ENCODE results near the gene CHN2.

DNA sequence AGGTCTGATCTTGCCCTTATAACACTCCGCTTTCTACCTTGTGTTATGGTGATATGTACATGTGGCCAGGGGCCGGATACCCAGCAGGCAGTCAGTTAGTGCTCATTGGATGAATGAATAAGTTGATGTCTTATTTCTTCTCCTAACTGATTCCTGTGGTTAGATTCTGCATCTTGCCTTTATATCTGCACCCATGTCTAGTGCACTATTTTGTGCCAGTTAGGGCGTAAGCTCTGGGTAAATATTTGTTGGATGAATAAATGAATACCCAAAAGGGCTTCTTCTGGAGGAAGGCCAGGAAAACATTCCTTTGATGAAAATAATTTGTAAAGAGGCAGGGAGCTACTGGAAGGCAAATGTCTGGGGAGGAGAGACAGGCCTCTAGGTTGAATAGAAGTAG is 148.2 kb downstream of the CHN2 start:
- no peak for TF ChIP-seq POLR2AphosphoS5 (IDR thresholded peaks at IDR 0.05; ENCODE audit: low read depth, low read length)
- no peak for TF ChIP-seq SIN3A (IDR thresholded peaks at IDR 0.05; ENCODE audit: borderline replicate concordance, insufficient read depth, low read length)
- TF ChIP-seq FOXP2 (optimal IDR thresholded peaks at IDR 0.05; ENCODE audit: borderline replicate concordance, extremely low read depth, extremely low read length, insufficient read depth) = no peak
- TF ChIP-seq, protein P1, sequence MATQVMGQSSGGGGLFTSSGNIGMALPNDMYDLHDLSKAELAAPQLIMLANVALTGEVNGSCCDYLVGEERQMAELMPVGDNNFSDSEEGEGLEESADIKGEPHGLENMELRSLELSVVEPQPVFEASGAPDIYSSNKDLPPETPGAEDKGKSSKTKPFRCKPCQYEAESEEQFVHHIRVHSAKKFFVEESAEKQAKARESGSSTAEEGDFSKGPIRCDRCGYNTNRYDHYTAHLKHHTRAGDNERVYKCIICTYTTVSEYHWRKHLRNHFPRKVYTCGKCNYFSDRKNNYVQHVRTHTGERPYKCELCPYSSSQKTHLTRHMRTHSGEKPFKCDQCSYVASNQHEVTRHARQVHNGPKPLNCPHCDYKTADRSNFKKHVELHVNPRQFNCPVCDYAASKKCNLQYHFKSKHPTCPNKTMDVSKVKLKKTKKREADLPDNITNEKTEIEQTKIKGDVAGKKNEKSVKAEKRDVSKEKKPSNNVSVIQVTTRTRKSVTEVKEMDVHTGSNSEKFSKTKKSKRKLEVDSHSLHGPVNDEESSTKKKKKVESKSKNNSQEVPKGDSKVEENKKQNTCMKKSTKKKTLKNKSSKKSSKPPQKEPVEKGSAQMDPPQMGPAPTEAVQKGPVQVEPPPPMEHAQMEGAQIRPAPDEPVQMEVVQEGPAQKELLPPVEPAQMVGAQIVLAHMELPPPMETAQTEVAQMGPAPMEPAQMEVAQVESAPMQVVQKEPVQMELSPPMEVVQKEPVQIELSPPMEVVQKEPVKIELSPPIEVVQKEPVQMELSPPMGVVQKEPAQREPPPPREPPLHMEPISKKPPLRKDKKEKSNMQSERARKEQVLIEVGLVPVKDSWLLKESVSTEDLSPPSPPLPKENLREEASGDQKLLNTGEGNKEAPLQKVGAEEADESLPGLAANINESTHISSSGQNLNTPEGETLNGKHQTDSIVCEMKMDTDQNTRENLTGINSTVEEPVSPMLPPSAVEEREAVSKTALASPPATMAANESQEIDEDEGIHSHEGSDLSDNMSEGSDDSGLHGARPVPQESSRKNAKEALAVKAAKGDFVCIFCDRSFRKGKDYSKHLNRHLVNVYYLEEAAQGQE (IDR thresholded peaks at IDR 0.05; ENCODE audit: insufficient read depth in 1 of 2, low read depth in 2 of 2, low read length in 2 of 2) = no peak

Measured in PFSK-1 (cell line).